Ramos (cell line): Measurements from ENCODE around the gene VWA5A.
"Not testable (repeated sequence)": the region's sequence is repeated elsewhere in the genome, so short reads cannot be mapped to it uniquely, and the experiment has no call there.

Source experiments
- in situ Hi-C: fragments of 300-500 bp; cut with MboI; formaldehyde crosslinking; loops from one replicate; pipeline ENCODE4 v1.14.3; 2022; ENCODE audit warnings: low sequenced_read_pairs; ENCODE audit not compliant: unreplicated experiment

Gene VWA5A

DNA sequence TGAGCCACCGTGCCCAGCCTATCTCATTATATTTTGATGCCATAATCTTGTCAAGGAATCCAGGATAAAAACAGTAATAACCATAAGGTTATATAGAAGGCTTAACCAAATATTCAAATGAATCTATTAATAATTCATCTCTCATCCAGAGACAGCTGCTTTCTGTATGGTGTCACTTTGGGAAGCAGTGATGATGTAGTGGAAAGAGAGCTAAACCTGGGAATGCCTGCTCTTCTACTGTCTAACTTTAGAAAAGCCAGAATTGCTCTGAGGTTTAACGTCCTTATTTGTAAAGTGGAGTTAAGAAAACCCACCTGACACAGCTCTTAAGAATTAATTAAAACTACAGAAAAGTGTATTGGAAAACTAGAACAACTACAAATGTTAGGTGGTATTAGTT lies 38.6 kb downstream of the VWA5A start:
- in situ Hi-C loops, result no loop called here

DNA sequence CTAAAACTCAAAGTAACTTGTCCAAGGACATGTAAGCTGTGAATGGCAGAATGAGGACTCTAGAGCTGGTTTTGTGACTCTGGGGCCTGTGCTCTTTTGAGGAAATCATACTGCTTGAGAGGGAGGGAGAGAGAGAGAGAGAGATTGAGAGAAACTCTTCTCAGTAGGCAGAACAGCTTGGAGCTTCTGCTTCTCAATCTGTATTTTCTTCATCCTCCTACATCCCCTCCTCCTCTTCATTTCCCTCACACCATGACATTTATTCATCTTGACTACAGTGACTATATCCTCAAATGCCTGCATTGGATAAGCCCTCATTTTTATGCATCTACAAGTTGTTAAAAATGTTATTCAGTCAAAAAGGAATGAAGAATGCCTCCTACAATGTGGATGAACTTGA lies 44.2 kb downstream of the VWA5A start:
- in situ Hi-C loops, result no loop called here

DNA sequence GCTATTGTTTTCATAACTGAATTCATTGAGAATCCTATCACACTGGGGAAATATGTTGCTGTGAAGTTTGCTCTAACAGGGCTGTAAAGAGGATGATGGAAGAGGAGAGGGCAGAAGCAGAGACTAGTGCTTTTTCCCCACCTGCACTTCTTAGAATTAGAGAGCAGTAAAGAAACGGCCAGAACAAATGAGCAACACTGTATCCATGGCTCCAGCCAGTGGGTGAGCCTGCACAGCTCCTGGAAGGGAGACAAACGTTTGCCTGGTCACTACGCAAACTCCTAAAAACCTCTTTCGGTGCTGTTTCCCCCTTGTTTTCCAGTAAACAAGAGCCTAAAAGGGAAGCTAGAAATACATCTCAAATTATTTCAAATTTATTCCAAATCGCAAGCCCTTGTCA lies 45.7 kb downstream of the VWA5A start:
- in situ Hi-C loops, result no loop called here

DNA sequence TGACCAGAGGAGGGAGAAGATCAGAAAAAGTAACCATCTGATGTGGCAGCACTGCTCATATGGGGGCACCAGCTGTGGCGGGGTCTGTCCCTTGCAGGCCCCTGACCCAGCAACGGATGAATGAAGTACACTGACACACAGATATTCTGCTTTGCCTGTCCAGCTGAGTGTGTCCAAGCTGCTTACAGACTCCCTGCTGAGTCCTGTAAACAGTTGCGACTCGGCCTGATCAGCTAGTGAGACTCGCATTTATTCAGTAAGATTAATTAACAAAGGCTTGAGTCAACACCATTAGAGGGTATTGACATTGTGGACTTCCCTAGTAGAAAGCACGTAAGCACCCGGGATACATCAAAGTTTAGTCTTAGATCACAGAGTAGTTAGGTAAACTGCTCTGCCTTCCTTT lies 52.6 kb downstream of the VWA5A start:
- in situ Hi-C loops, result no loop called here

DNA sequence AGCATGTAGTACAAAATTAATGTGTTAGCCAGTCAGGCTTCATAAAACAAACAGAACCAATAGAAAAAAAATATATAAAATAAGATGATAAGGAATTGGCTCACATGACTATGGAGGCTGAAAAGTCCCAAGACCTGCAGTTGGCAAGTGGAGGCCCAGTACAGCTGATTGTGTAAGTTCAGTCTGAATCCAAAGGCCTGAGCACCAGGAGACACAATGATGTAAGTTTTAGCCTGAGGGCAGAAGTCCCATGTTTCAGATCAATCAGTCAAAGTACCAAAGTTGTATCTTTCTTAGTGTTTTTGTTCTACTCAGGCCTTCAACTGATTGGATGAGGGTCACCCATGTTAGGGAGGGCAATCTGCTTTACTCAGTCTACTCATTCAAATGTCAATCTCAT lies 53.5 kb downstream of the VWA5A start:
- in situ Hi-C loops, result no loop called here

DNA sequence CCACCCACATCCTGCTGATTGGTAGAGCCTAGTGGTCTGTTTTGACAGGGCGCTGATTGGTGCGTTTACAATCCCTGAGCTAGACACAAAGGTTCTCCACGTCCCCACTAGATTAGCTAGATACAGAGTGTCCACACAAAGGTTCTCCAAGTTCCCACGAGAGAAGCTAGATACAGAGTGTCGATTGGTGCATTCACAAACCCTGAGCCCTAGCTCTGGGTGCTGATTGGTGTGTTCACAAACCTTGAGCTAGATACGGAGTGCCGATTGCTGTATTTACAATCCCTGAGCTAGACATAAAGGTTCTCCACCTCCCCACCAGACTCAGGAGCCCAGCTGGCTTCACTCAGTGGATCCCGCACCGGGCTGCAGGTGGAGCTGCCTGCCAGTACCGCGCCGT lies 55.1 kb downstream of the VWA5A start:
- in situ Hi-C loops, result not testable (repeated sequence)

DNA sequence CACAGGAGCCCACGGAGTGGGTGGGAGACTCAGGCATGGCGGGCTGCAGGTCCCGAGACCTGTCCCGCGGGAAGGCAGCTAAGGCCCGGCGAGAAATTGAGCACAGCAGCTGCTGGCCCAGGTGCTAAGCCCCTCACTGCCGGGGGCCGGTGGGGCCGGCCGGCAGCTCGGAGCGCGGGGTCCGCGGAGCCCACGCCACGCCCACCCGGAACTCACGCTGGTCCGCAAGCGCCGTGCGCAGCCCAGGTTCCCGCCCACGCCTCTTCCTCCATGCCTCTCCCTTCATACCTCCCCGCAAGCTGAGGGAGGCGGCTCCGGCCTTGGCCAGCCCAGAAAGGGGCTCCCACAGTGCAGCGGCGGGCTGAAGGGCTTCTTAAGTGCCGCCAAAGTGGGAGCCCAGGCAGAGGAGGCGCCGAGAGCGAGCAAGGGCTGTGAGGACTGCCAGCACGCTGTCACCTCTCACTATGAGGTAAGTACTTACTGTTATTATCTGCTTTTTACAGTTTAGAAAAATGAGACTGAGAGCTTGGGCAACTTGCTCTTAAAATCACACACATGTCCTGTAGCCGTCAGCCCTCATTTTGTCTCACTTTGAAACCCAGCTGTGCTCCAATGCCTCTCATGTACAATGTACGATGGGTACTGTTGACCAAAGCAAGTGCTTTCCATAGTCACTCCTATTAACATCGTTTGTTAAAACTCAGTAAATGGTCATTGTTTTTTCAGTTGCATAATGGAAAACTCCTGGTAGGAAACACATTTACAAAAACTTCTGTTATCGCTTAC lies 55.7 kb downstream of the VWA5A start:
- in situ Hi-C loops, result no loop called here

DNA sequence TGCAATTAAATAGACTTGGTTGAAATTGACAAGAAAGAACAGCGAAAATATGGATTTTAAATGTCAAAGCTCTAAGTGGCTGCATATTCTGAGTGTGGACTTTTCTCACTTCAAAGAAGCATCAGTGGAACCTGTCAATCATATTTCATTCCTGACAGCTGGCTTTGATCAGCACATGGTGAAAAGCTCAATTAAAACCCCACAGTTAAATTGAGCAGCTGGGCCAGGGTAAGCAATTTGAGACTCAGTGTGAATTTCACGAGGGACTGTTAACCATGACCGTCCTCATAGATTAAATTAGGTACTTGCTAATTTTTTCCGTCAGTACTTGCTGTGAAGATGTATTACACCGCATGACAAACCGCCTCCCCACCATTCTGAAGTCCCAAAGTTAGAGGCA lies 56.9 kb downstream of the VWA5A start:
- in situ Hi-C loops, result no loop called here

DNA sequence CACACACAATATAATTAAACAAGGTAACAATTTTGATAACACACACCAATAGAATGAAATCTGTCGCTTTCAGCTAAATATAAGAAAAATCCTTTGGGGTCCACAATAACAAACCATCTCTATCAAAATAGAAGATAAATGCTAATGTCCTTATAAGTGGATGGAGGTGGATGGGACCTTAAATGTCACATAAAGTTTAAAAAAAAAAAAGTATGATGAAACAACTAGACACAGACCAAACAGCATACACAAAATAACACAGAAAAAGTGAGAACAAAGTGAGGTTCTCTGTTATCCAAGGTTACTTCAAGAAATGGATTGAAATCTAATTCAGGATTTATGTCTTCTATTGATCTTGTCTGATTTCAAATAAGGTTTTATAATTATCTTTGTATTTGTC lies 57.3 kb downstream of the VWA5A start:
- in situ Hi-C loops, result no loop called here

DNA sequence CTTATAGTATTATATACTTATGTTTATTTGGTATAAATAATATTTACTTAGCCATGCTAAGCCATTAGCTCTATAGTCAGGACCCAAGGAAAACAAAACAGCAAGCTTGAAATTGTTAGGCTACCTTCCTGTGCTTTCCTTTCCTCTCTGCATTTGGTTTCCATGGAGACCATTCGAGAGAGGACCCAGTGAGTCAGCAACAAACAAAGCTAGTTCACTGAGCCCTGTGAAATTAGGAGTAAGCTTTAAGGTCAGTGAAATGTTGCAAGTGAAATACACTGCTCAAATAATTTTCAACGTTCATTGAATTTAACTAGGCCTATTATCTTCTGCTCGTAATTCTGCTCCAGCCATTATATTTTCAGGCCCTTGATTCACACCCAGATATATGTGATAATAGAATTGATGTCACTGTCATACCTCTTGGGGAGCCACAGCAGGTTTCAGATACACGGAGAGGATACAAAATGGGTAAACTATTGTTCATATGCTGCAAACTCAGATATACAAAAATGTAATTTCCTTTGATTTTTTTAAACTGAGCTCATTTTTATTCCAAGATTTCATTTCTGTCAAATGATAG lies 58.8 kb downstream of the VWA5A start:
- in situ Hi-C loops, result no loop called here

DNA sequence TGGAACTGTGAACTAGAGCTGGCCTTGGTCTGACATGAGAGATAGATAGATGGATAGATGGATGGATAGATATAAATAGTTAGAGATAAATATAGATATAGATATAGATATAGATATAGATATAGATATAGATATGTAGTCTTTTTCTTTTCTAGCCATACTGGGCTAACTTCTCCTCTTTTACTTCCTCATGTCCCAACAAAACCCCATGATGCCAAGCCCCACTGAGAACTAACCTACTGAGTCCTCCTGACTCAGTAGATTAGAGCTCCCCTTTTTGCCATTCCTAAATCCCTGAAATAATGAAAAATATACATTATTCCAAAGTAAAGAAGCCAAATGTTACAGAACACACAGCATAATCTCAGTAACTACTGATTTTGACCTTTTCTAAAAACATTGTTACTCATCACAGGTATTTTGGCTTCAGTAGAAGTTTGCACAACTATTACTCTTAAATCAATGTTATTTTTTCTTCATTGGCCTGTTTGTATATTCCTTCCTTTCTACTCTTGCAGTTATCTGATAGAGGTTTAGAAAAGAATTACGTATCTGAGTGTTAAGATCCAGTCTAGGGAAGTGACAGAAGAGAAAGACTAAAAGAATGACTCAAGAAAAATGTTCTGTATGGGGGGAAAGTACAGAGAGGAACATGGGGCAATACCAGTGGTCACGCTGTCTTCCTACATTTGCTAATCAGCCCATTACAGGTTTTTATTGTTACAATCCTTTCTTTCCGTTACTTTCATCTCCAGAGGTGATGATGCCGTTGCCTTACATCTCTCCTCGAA lies 61.9 kb downstream of the VWA5A start:
- in situ Hi-C loops, result no loop called here

DNA sequence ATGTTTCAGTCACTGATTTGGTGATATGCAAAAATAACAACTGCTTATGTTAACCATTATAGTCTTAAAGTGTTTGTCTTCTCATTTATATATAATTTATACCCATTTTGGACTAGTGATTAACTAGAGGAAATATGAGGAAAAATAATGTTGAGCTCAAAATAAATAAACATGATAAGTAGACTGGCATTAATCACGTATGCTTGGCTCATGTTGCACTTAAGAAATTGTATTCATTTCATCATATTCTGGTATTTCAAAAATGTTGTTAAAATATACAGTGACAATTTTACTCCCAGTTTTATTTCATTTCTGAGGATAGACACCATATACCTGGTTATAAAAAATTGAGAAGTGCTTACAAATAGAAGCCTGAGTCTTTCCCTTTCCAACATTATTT lies 64.1 kb downstream of the VWA5A start:
- in situ Hi-C loops, result no loop called here

DNA sequence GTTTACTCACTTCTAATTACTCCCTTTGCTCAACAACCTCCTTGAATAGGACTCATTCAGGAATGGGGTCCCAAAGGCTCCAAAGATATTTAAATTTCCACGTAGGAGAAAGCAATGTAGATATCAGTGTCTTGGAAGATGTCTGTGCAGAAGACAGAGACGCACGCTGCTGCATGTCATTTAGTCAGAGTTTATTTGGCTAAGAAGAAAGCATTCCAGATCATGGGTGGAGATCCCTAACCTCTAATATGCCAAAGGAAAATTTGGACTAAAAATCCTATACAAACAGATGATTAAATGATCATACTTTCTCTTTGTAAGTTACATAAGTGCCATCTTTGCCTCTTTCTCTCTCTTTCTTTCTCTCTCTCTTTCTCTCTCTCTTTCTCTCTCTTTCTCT lies 67.8 kb downstream of the VWA5A start, which contains the start of gene OR10D3:
OR10D3 (plus strand) TSS at position 278 of the 400 bp plus-strand sequence. CDS start 1,925 bp downstream, outside the sequence.
- in situ Hi-C loops, result no loop called here

DNA sequence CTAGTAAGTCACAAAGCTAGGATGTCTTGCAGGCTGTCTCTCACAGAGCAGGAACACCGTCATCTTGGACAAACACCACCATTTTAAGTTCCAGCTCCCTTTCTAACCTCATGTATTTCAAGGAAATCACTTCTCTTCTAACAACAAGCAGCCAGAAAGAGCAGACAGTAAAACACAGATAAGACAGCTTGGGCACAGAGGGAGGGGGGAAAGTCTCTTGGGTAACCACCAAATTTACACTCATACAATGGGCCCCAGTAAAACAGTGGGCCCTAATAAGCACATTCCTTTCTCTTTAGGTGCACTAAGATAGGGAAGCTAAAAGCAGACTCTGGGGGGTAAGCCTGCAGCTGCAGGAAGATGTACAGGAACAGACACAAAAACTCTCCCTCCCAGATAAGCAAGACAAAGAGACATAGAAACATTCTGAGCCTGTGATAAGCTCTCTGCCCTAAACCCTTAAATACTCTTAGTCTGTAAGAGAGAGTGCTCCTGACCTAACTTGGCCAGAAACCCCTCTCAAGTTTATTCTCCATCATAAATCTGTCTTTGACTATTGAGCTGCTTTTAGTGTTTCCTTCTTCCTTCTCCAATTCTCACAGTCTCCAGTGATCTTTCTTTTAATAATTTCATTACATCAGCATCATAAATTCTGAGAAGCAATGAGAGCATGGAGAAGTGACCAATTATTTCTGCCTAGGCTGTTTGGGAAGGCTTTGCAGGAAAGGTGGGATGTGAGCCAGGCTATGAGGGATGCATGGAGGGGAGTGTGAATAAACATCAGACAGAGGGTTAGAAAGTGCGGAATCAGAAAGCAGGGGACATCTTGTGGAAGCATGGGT lies 75.3 kb downstream of the VWA5A start:
- in situ Hi-C loops, result loop anchor here (10.0 kb wide), 1 partner anchor 116 kb away; no protein-coding TSS in a partner anchor

DNA sequence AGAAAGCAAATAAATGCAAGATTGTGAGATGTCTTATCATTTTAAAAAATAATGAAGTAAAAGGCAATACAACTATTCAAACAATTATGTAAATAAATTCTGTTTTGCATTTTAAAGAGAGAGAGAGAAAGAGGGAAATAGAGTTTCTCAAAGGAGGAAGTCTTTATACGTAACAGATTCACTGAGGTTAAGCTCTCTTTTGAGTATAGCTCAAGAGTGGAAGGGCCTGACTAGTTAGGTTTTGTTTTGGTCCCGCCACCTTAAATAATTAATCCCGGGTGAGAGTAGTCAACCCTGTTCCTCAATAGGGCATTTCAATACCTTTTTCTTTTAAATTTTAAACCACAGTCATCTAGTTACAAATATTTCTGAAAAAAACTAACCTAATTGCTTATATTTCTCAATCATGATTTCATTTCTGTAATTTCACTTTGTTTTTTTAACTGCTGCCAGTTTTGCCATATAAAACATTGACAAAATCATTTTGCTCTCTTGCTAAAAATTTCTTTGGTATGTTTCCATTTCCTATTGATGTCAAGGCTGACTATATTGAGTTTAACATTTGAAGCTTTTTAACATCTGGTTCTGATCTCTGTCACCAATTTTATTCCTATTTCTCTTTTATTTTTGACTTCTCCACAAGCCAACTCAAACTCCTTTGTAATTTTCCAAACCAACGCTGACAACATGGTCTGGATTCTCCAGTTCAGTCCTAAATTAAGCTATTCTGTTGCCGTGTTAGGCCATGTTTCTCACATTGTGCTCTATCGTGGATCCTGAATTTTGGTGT lies 78.2 kb downstream of the VWA5A start:
- in situ Hi-C loops, result loop anchor here (10.0 kb wide), 1 partner anchor 119 kb away; no protein-coding TSS in a partner anchor

DNA sequence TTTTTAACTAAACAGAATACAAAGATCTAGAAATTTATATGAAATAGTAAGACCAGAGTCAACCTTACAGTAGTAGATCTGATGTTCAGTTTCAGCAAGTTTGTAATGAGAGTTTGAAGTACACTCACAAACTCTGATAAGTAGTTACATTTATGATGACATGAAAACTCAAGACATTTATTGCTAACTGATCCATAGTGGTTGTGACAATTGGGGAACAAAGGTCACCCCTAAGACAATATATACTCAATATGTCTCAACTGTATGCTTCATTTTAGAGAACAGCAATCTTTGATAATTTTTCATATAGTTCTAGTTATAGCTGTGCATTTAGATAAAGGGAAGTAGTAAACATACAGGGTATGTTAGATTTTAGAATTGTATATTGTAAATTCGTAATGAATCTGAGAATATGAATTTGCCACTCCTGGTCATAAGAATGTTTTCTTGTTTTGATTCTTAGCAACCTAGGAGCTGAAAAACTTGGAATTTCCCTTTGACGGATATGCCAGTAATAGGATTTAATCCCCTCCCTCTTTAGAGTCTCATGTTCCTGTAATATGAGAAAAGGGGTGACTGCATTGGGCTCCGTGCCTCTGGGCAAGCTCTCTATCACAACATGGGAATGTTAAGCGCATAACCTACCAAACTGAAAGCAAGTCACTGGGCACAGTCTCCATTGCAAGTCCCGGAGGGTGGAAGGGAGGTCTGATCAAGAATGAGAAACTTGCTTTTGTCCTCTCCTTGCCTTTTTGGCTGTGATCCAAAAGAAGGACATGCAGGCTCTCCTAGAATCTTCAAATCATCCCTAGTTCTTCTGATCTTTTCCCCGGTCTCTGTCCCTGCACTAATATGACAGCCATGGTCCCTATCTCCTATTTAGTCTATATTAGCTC lies 79.3 kb downstream of the VWA5A start:
- in situ Hi-C loops, result loop anchor here (10.0 kb wide), 1 partner anchor 120 kb away; no protein-coding TSS in a partner anchor

DNA sequence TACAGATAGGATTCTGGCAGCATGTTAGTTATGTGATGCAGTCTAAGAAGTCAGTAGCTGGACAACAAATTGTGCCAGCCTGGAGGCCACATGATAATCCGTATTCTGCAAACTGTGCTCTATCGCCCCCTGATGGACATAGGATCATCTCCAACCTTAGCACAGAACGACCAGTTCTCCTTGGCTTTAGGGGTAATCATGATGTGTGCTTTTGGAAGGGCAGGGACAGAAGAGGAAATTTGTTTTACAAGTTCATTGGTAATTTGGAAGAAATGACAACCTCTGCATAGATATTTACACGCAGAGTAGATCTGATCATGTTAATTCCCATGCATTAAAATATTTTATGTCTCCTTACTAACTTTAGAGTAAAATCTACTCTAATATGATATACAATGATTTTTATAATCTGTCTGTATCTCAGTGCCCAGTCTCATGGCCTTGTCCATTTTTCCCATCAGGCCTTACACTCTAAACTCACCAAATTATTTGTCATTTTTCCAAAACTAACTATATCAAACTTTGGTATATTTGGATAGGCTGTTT lies 80.0 kb downstream of the VWA5A start:
- in situ Hi-C loops, result loop anchor here (10.0 kb wide), 1 partner anchor 120 kb away; no protein-coding TSS in a partner anchor
